ENCODE data around the gene HEBP2.

The HEBP2 gene

DNA sequence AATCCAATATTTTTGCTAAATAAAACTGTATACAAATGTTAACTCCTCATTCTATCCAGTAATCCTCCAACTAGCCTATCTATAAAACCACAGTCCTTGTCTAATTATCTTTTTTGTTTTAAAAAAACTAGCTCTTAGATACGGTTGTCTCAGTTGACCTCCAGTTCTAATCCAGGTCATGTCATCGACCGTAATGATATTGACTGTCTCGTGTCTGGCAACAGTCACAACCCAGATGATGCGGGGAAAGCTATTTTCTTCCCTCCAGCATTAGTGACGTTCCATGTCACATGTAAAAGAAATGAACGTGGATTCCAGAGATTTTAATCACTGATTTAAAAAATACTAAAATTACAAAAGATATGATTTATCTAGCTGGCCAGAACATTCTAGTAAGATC is 35.5 kb downstream of the HEBP2 start:
- no peak for DNase-seq
- intact Hi-C loops (cut with DNase I), result no loop called here

DNA sequence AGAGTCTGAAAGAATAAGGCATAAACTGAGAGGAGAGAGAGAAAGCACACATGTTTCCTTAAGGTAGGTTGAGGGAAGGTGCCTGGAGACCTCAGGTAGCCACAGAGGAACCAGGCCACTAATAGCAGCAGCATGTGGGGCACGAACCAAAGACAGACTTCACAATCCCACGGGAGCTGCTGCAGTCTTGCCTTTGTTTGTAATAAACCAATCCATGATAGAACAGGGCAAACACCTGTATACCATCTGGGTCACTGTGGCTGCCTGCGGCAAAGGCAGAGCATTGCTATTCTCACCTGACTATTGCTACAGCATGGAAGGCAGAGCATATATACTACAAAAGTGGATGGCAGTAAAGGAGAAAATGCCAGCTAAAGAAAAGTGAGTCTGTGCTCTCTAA is 36.3 kb downstream of the HEBP2 start:
- intact Hi-C loops (cut with DNase I), result no loop called here
- no peak for DNase-seq

DNA sequence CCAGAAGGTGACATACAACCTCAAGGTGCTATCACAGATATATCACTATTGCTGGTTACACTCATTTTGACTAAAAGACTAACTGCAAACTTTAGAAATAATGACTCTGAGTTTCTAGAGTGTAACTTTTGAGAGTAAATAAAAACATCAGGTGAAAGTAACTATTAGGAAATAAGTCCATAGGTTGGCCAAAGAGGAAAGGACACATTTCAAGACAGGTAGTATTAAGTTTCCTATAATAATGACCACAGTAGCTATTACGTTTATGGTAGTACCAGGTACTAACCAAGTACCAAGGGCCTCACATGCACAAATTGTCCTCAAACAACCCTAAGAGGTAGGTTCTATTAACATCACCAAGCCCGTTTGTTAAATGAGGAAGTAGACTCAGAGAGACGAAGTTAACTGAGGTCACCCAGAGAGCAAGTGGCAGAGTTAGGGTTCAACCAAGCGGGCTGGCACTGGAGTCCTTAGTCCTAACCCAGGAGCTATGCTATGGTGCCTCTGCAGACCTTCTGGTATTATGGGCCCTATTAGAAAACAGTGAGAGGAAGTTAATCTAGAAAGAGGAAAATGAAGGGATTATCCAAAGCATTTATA is 36.8 kb downstream of the HEBP2 start:
- intact Hi-C loops (cut with DNase I), result no loop called here

DNA sequence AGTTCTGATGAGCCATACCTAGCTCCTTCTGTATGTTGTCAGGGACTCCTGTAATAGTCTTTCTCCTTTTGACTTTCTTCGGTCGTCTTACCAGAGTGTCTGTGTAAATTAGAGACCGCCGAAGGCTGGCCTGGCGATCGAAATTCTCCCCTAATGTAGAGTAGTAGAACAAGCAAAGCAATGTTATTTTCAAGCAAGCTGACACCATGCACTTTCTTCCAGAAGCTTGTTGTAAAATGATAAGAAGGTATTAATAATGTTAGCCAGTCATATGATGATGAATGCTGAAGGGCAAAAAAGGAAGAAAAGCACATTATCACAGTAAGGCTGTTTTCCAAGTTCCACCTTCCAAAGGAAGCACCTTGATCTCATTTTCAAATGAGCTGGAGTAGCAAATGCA is 37.9 kb downstream of the HEBP2 start:
- DNase-seq, result no peak

More for the DNA sequence above, 36.8 kb downstream of the HEBP2 start:
- DNase-seq, result no peak

DNA sequence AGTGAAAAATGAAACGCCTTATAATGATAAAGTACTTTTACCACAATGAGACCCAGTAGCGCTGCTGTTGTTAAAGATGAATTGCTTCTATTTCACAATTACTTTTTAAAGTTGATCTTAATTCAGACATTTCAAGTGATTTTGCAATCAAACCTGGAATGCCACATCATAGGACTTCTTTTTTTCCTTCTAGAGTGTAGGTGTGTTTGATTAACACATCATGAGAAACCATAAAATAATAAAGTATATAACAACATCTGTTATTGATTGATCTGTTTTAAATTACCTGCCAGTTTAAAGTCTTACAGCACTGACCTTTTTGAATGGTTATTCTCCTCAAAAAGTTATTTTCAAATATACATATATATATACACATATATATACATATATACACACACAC is 38.6 kb downstream of the HEBP2 start:
- no peak for DNase-seq
- intact Hi-C loops (cut with DNase I), result no loop called here

More for the DNA sequence above, 37.9 kb downstream of the HEBP2 start:
- intact Hi-C loops (cut with DNase I), result no loop called here

DNA sequence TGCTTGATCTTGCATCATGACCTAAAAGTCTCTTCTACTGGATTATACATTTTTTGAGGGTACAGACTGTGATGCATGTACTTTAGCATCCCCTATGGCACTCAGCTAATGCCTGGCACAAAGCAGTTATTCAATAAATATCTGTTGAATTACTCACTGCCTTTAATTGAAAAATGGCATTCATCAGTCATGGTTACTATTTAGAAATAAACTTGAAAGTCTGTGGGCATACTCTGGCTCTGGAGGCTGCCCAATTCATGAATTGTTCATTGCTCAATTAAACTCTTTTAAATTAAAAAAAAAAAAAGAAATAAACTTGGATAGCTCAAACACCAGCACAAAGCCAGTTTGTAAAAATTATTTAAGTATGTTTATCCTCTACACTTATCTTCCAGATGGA is 40.0 kb downstream of the HEBP2 start:
- intact Hi-C loops (cut with DNase I), result no loop called here
- DNase-seq, result no peak

DNA sequence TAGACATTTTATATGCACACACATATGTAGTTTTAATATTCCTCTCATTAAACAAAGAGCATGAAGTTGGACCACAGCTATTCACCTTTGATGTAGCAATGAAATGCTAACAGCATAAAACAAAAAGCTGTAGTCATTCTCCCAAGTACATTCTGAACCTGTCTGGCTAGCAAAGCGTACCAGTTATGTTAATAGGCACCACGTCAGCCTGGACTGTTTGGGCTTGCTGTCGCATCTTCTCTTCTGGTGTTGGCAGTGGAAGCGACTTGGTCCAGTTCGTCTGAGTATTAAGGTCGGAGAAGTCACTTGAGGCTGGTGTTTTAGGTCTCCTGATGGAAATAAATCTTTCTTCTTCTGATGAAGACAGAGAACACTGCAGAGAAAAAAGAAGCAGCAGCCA is 42.8 kb downstream of the HEBP2 start:
- intact Hi-C loops (cut with DNase I), result no loop called here
- peak in 7 of 42 donors; percentile 19 to 58 (median 34) for DNase-seq

DNA sequence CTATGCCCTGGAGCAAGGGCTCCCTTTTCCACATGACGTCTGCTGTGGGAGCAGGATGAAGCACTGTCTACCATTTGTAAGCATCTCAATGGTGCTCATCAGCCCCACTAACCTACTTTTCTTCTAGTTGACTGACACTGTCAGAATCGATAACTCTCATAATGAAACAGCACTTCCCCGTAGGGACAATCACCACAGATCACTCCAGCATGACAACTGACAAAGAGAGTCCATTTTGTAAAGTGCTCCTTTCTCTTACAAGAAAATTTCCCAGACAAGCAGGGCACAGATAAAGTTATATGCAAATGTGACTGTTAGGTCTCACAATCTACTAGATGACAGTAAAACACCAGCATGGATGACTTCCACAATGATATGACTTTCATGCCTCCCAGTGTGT is 46.4 kb downstream of the HEBP2 start:
- intact Hi-C loops (cut with DNase I), result no loop called here

DNA sequence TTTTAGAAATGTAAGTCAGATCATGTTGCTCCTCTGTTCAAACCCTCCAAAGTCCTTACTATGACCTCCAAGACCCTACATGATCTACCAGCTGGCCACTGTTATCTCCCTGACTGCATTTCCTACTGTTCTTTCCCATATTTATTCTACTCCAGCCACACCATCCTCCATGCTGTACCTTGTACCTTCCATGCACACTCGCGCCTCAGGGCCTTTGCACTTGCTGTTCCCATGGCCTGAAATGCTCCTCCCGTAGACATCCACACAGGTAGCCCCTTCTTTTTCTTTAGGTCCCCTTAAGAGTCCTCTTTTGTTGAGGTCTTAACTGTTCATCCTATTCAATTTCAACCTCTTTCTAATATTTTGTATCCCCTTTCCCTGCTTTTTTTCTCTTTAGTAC is 47.0 kb downstream of the HEBP2 start:
- DNase-seq, result no peak
- intact Hi-C loops (cut with DNase I), result no loop called here

More for the DNA sequence above, 46.4 kb downstream of the HEBP2 start:
- no peak for DNase-seq

DNA sequence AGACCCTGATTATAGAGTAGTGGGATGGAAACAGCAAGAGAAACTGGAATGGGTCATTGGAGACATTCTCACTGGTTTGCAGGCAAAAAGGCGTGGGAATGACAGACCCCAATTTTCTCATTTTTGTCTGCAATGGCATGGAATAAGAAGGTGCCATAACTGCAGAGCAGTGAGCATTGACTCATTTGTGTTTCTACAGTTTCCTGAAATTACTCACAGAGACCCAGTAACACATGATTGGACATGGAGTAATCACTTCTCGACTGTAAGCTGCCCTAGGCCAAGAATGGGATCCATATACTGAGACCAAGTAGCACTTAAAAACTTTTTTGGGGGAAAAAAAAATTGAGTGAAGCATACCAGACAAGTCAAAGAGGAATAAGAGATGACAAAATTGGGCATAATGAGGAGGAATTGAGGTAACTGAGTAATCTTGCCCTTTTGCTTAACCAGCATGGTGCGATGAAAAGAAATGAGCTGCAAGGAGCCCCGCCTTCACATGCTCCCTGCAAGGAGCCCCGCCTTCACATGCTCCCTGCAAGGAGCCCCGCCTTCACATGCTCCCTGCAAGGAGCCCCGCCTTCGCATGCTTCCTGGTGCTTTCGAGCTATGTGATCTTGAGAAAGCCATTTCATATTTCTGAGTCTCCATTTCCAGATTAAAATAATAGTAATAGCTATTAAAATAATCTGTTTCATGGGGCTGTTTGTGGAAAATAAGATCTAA is 51.1 kb downstream of the HEBP2 start:
- intact Hi-C loops (cut with DNase I), result no loop called here
- no peak for DNase-seq

DNA sequence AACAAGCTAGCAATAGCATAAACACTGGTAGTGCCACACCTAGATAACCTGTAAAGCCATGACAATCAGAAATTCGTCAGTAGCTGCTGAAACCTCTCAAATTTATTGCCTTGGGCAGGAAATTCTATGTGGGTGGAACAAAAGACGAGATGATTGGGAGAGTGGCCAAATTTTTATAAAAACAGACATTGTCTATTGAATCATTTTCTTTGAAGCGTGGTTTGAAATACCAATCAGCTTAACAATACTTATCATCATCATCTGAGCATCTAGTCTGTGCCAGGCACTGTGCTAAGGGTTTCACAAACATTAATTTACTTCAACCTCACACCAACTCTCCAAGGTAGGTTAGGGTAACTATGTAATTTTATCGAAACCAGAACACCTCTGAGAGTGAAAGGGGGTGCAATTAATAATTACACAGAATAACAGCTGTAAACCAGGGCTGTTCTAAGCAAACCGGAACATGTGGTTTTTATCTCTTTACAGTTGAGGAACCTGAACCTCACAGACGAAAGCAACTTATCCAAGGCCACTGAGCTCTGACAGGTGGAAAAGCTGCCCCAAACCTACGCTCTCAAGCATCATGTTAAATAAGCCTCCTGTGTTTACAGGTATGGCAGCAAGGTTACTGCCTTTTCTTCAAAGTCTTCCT is 51.9 kb downstream of the HEBP2 start:
- intact Hi-C loops (cut with DNase I), result no loop called here
- DNase-seq, result no peak

DNA sequence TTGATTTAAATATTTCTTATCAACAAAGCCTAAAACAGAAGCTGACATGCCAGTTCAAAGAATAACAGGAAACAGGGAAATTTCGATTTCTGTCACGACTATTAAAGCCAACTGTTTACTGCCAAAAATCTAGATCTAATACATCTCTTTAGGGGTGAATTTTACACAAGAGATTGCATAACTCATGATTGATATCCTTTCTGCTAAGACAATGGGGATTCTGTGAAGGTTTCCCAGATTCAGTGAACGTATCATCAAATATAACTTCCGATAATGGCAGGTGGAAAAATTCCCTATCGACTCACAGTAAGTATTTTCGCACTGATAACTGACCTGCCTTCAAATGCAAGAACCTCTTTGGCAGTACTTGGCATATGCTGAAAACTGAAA is 52.4 kb downstream of the HEBP2 start:
- intact Hi-C loops (cut with DNase I), result no loop called here
- no peak for DNase-seq

DNA sequence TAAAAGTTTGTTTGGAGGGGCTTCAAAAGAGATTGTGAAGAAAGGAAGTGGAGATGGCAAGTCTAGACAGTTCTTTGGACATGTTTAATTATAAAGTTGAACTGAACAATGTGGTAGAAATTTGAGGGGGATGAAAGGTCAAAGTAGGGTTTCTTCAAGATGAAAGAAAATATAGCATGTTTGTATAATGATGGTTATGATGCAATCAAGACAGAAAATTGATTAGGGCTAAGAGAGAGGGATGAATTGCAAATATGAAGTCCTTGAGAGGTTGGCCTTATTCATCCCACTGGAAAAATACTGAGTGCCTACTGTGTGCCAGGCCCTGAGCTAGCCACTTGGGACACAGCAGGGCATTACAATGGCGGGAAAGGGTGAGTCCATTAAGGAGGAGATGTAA is 57.6 kb downstream of the HEBP2 start:
- intact Hi-C loops (cut with DNase I), result no loop called here
- no peak for DNase-seq

DNA sequence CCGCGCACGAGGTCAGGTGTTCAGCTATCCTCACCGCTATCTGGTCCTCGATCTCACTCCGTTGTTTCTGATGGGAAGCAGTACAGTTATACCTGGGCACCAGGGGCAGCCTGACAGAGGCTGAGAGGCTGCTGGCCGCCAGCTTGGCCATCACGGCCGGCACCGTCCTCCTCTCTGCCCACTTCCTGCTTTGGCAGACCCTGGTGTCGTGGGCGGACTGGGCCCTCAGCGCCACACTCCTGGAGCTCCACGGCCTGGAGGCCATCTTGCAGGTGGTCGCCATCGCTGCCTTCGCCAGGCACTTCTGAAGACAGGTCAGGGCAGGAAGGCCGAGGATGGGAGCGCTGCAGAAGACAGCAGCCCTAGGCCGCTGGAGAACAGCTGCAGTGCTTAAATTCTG is 60.1 kb downstream of the HEBP2 start:
- DNase-seq, result no peak
- intact Hi-C loops (cut with DNase I), result no loop called here

DNA sequence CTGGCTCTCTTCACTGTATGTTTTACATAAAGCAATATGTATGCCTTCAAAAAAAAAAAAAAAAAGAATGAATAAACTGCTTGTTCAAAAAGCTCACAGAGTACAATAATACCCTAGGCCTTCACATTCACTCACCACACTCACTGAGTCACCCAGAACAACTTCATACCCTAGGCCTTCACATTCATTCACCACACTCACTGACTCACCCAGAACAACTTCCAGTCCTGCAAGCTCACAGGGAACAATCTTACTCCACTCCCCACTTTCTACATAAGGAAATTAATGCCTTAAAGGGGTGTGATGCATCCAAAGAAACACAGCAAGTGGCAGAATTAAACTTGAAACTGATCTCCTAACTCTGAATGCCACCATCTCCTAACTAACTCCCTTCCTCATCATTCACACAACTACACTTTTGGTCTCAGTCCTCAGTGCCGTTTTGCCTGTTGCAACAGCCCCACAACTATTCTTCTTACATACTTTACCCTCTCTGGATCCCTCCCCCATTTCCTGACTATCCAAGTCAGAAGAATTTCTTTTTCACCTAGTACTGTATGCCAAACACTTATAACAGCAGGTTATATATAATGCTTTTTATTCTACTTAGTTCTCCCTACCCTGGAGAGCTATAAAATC is 61.1 kb downstream of the HEBP2 start:
- intact Hi-C loops (cut with DNase I), result no loop called here

DNA sequence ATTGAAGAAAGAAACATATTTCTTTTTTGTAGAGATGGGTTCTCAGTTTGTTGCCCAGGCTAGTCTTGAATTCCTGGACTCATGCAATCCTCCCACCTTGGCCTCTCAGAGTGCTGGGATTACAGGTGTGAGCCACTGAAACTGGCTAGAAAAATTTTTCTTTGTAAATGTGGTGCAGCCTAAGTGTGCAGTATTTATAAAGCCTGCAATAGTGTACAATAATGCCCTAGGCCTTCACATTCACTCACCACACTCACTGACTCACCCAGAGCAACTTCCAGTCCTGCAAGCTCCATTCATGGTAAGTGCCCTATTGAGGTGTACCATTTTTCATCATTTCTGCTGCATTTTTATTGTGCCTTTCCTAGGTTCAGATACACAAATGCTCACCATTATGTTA is 63.9 kb downstream of the HEBP2 start:
- intact Hi-C loops (cut with DNase I), result no loop called here
- DNase-seq, result no peak

More for the DNA sequence above, 61.1 kb downstream of the HEBP2 start:
- DNase-seq, result no peak

DNA sequence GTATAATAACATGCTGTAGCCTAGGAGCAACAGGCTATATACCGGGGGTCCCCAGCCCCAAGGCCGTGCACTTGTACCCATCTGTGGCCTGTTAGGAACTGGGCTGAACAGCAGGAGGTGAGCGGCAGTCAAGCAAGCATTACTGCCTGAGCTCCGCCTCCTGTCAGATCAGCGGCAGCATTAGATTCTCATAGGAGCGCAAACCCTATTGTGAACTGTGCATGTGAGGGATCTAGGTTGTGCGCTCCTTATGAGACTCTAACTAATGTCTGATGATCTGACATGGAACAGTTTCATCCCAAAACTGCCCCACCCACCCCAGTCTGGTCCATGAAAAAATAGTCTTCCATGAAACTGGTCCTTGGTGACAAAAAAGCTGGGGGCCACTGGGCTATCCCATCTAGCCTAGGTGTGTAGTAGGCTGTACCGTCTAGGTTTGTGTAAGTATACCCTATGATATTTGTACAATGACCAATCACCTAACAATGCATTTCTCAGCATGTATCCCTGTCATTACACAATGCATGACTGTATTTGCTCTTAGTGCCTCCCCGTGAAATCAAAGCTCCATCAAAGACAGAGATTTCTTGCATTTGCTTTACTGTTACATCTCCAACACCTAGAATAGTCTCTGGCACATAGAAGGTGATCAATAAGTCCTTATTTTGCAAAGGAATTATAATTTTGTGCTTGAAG is 64.4 kb downstream of the HEBP2 start:
- DNase-seq, result no peak
- intact Hi-C loops (cut with DNase I), result no loop called here

All from head of caudate nucleus (tissue), 42 donors.